ENCODE results near the gene WEE1.

DNA sequence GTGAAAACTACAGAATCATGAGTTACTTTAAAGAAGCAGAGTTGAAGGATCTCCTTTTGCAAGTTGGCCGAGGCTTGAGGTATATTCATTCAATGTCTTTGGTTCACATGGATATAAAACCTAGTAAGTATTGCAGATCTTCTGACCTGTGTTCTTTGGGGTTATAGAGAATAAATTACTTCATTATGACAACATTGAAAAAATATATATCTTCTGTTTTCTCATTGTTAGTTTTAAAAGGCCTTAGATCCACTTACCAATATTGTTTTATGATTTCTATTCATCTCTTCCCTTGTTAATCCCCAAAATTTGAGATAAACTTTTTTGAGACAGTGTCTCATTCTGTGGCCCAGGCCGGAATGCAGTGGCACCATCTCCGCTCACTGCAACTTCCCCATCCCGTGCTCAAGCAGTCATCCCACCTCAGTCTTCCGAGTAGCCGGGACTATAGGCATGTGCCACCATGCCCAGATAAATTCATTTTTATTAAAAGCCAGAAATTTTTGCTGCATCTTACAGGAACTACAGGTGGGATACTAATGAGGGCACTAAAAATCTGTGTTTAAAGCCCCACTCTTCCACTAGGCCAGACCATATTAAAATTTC, 8.2 kb downstream of the WEE1 start:
- TF ChIP-seq, protein P1, sequence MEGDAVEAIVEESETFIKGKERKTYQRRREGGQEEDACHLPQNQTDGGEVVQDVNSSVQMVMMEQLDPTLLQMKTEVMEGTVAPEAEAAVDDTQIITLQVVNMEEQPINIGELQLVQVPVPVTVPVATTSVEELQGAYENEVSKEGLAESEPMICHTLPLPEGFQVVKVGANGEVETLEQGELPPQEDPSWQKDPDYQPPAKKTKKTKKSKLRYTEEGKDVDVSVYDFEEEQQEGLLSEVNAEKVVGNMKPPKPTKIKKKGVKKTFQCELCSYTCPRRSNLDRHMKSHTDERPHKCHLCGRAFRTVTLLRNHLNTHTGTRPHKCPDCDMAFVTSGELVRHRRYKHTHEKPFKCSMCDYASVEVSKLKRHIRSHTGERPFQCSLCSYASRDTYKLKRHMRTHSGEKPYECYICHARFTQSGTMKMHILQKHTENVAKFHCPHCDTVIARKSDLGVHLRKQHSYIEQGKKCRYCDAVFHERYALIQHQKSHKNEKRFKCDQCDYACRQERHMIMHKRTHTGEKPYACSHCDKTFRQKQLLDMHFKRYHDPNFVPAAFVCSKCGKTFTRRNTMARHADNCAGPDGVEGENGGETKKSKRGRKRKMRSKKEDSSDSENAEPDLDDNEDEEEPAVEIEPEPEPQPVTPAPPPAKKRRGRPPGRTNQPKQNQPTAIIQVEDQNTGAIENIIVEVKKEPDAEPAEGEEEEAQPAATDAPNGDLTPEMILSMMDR (conservative IDR thresholded peaks at IDR 0.05) = no peak
- TF ChIP-seq EZH2 (IDR thresholded peaks at IDR 0.05; ENCODE audit: low read depth) = no peak
